A549 (cell line): ENCODE measurements around the gene CSPG4. TPM values are rescaled to one million over a fixed set of nuclear protein-coding genes. Genes with fewer than 3 reads are reported as not detected.

Experiments
- ATAC-seq, 2 experiments: fragments of 200-7000 bp in 1 of 2; fragments of >200 bp in 1 of 2; cut with Nextera tagmentation in 1 of 2; cut with Tn5 transposase in 1 of 2; 3 replicates each; pipeline versions ENCODE4 v1.8.0 to v1.9.1; 2018 to 2020; ENCODE audit warnings: mild to moderate bottlenecking in 1 of 2, moderate library complexity in 1 of 2
- CTCF ChIA-PET: fragments of 300-600 bp; sonication (Branson Sonifier 250); formaldehyde crosslinking; extraction: SDS; loops from one replicate; lab custom pipeline; 2021; ENCODE audit warnings: antibody characterized with exemption, inconsistent platforms; lab: Yijun Ruan, JAX
- POLR2A ChIA-PET: fragments of 350-600 bp; formaldehyde crosslinking; extraction: SDS; loops from one replicate; lab custom pipeline; 2021; ENCODE audit warnings: antibody characterized with exemption, inconsistent platforms; lab: Yijun Ruan, JAX
- DNase-seq, 2 experiments: peaks; one replicate each; pipeline versions ENCODE4 v3.0.0 to v3.0.0-alpha.2; 2011 to 2016; ENCODE audit warnings: low read depth in 1 of 2, low spot score in 1 of 2
- FAIRE-seq: peaks from 2 replicates; lab custom pipeline; 2011; peaks lifted over from hg19 to GRCh38; lab: Jason Lieb, UNC
- H3K27ac ChIP-seq, 2 experiments: fragments of >200 bp; sonication (Bioruptor Twin); formaldehyde crosslinking; 3 replicates each; pipeline ENCODE4 v1.5.1; 2016 to 2017
- H3K4me1 ChIP-seq: fragments of >200 bp; sonication (Bioruptor Twin); formaldehyde crosslinking; 3 replicates; pipeline ENCODE4 v1.6.1; 2016
- H3K4me2 ChIP-seq: fragments of >200 bp; sonication (Bioruptor Twin); formaldehyde crosslinking; 3 replicates; pipeline ENCODE4 v1.6.1; 2016
- H3K4me3 ChIP-seq: fragments of >200 bp; sonication (Bioruptor Twin); formaldehyde crosslinking; 3 replicates; pipeline ENCODE4 v1.5.1; 2016
- H3K9me3 ChIP-seq: fragments of >200 bp; sonication (Bioruptor Twin); formaldehyde crosslinking; 3 replicates; pipeline ENCODE4 v1.6.1; 2016
- CBX2 ChIP-seq: fragments of 200-600 bp; sonication (generic); IDR thresholded peaks from 2 replicates; pipeline ENCODE4 v1.6.1; 2016; ENCODE audit warnings: low read depth, mild to moderate bottlenecking, borderline replicate concordance
- CBX8 ChIP-seq: fragments of 200-600 bp; sonication (generic); IDR thresholded peaks from 2 replicates; pipeline ENCODE4 v1.6.1; 2016
- CEBPB ChIP-seq, 2 experiments: fragments of >200 bp in 1 of 2; sonication (Bioruptor Twin) in 1 of 2; formaldehyde crosslinking in 1 of 2; IDR thresholded peaks; 2 replicates each; pipeline ENCODE4 v1.6.1; 2012 to 2016
- CHD2 ChIP-seq: fragments of 150-350 bp; IDR thresholded peaks from 2 replicates; pipeline ENCODE4 v1.6.1; 2014; ENCODE audit warnings: low read length; ENCODE audit not compliant: partially characterized antibody
- EHMT2 ChIP-seq: fragments of 200-600 bp; sonication (generic); IDR thresholded peaks from 2 replicates; pipeline ENCODE4 v1.6.1; 2016; ENCODE audit warnings: antibody characterized with exemption, low read depth, mild to moderate bottlenecking, moderate library complexity
- EP300 ChIP-seq, 2 experiments: fragments of >200 bp; sonication (Bioruptor Twin); formaldehyde crosslinking; IDR thresholded peaks; 2 replicates in 1 of 2; 3 replicates in 1 of 2; pipeline ENCODE4 v1.6.1; 2016 to 2017
- ESRRA ChIP-seq: fragments of 150-350 bp; IDR thresholded peaks from 2 replicates; pipeline ENCODE4 v1.6.1; 2014; ENCODE audit warnings: mild to moderate bottlenecking, low read length, borderline replicate concordance
- FOSB ChIP-seq: fragments of 250-450 bp; sonication (Bioruptor Pico); IDR thresholded peaks from 2 replicates; pipeline ENCODE4 v1.5.0; 2020; ENCODE audit warnings: mild to moderate bottlenecking, moderate library complexity
- HDAC2 ChIP-seq: fragments of 200-600 bp; sonication (generic); IDR thresholded peaks from 2 replicates; pipeline ENCODE4 v1.6.1; 2016
- HEYL ChIP-seq: fragments of 250-450 bp; sonication (Bioruptor Pico); IDR thresholded peaks from 2 replicates; pipeline ENCODE4 v1.8.0; 2021; ENCODE audit warnings: mild to moderate bottlenecking, moderate library complexity
- HOXA7 ChIP-seq: fragments of 250-450 bp; sonication (Bioruptor Pico); IDR thresholded peaks from 2 replicates; pipeline ENCODE4 v1.5.0; 2020; ENCODE audit warnings: mild to moderate bottlenecking, moderate library complexity
- HOXB13 ChIP-seq: fragments of 250-450 bp; sonication (Bioruptor Pico); IDR thresholded peaks from 2 replicates; pipeline ENCODE4 v1.5.0; 2020; ENCODE audit warnings: low read depth, mild to moderate bottlenecking, moderate library complexity
- JUNB ChIP-seq: fragments of >200 bp; sonication (Bioruptor Twin); formaldehyde crosslinking; IDR thresholded peaks from 2 replicates; pipeline ENCODE4 v1.6.1; 2016
- KDM1A ChIP-seq: fragments of 200-600 bp; sonication (generic); IDR thresholded peaks from 2 replicates; pipeline ENCODE4 v1.6.1; 2016; ENCODE audit warnings: low read depth, mild to moderate bottlenecking
- MAZ ChIP-seq: fragments of 150-350 bp; IDR thresholded peaks from 2 replicates; pipeline ENCODE4 v1.6.1; 2014; ENCODE audit warnings: antibody characterized with exemption, low read depth, low read length, borderline replicate concordance
- MYC ChIP-seq: IDR thresholded peaks from 2 replicates; pipeline ENCODE4 v1.6.1; 2012; ENCODE audit warnings: mild to moderate bottlenecking, inconsistent platforms, low read length, improper control_type of control experiment, borderline replicate concordance
- NR3C1 ChIP-seq: fragments of >200 bp; sonication (Bioruptor Twin); formaldehyde crosslinking; IDR thresholded peaks from 3 replicates; pipeline ENCODE4 v1.6.1; 2017
- PHF8 ChIP-seq: fragments of 200-600 bp; sonication (generic); IDR thresholded peaks from 2 replicates; pipeline ENCODE4 v1.6.1; 2016; ENCODE audit warnings: low read depth, mild to moderate bottlenecking, antibody characterized with exemption, moderate library complexity, borderline replicate concordance
- POLR2A ChIP-seq: IDR thresholded peaks from 2 replicates; pipeline ENCODE4 v1.6.1; 2012; ENCODE audit warnings: mild to moderate bottlenecking, low read length
- RAD21 ChIP-seq, 2 experiments: fragments of >200 bp in 1 of 2; sonication (Bioruptor Twin) in 1 of 2; formaldehyde crosslinking in 1 of 2; IDR thresholded peaks in 1 of 2; conservative IDR thresholded peaks in 1 of 2; 2 replicates in 1 of 2; 3 replicates in 1 of 2; pipeline ENCODE4 v1.6.1; 2012 to 2018; ENCODE audit warnings: inconsistent platforms in 1 of 2
- RCOR1 ChIP-seq: fragments of 150-350 bp; IDR thresholded peaks from 2 replicates; pipeline ENCODE4 v1.6.1; 2014; ENCODE audit warnings: antibody characterized with exemption, low read length, low read depth
- SREBF2 ChIP-seq: fragments of 450-650 bp; IDR thresholded peaks from 2 replicates; pipeline ENCODE4 v1.6.1; 2014; ENCODE audit warnings: mild to moderate bottlenecking, moderate library complexity
- ZNF302 ChIP-seq: fragments of 250-450 bp; sonication (Bioruptor Pico); IDR thresholded peaks from 2 replicates; pipeline ENCODE4 v1.9.0; 2021; ENCODE audit warnings: inconsistent platforms, mild to moderate bottlenecking, moderate library complexity
- WGBS: methylation state at CpG from one replicate; pipeline ENCODE4 v1.1.6; 2017; ENCODE audit errors: missing lambda C conversion rate; 5-methylcytosine and 5-hydroxymethylcytosine counted together
- polyA plus RNA-seq, 4 experiments: library from polyadenylated mRNA; depleted of rRNA in 3 of 4; stranded (reverse); fragments of >200 nt; fragmentation: RNase III in 1 of 4; extraction: RNeasy Plus Mini Kit Qiagen cat#74134 plus additional on column Dnase treatment in 1 of 4; gene quantifications; 2 replicates in 3 of 4; 3 replicates in 1 of 4; pipeline ENCODE4 v1.2.3, GENCODE V29; 2011 to 2017
- TF ChIP-seq, protein P1 (sequence below): fragments of >200 bp; sonication (Bioruptor Twin); formaldehyde crosslinking; IDR thresholded peaks from 3 replicates; pipeline ENCODE4 v1.6.1; 2016
- TF ChIP-seq, protein P2 (sequence below): IDR thresholded peaks from 2 replicates; pipeline ENCODE4 v1.6.1; 2012; ENCODE audit warnings: low read depth, borderline replicate concordance
- TF ChIP-seq, protein P3 (sequence below): fragments of >200 bp; sonication (Bioruptor Twin); formaldehyde crosslinking; IDR thresholded peaks from 3 replicates; pipeline ENCODE4 v1.5.1; 2016
- TF ChIP-seq, protein P4 (sequence below): fragments of 450-650 bp; IDR thresholded peaks from 2 replicates; pipeline ENCODE4 v1.6.1; 2014; ENCODE audit warnings: antibody characterized with exemption
- TF ChIP-seq, protein P5 (sequence below): fragments of 200-600 bp; sonication (generic); IDR thresholded peaks from 2 replicates; pipeline ENCODE4 v1.6.1; 2016; ENCODE audit warnings: antibody characterized with exemption, mild to moderate bottlenecking, moderate library complexity
- TF ChIP-seq, protein P6 (sequence below): IDR thresholded peaks from 2 replicates; pipeline ENCODE4 v1.6.1; 2012

Gene CSPG4
- polyA plus RNA-seq, 2 of the 4 experiments (the other 2 are of a cell fraction) = 0.01 to 0.06 TPM

DNA sequence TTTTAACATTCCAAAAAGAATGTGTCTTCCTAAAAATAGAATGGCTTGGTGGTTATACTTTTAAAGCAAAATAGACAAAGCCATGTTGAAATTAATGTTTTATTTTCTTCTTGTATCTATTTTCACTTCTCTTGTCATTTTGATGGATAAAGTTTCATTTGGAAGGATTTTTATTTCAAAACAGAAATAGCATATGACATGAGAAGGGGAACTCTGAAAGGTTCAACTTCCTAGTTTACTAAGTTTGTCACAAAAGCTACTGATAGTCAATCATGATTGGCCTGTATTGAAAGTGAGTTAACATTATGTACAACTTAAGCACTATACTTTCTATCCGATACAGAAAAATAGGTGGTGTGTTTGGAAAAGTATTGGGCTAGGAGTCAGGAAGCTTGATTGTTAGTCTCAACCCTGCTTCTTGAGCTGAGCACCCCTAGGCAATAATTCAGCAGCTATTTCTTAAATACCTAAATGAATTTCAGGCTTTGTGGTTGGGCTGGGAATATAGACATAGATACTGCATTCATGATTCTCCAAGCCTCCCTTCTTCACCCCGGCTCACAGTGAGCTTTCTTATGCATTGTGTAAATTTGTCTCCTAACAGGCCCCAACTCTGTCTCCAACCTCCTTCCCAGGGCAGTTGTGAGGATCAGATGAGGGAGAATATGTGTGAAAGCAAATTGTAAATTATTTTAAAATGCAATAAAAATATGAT lies 46.9 kb upstream of the CSPG4 start (continued):
- TF ChIP-seq, protein P1, sequence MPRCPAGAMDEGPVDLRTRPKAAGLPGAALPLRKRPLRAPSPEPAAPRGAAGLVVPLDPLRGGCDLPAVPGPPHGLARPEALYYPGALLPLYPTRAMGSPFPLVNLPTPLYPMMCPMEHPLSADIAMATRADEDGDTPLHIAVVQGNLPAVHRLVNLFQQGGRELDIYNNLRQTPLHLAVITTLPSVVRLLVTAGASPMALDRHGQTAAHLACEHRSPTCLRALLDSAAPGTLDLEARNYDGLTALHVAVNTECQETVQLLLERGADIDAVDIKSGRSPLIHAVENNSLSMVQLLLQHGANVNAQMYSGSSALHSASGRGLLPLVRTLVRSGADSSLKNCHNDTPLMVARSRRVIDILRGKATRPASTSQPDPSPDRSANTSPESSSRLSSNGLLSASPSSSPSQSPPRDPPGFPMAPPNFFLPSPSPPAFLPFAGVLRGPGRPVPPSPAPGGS = no peak

DNA sequence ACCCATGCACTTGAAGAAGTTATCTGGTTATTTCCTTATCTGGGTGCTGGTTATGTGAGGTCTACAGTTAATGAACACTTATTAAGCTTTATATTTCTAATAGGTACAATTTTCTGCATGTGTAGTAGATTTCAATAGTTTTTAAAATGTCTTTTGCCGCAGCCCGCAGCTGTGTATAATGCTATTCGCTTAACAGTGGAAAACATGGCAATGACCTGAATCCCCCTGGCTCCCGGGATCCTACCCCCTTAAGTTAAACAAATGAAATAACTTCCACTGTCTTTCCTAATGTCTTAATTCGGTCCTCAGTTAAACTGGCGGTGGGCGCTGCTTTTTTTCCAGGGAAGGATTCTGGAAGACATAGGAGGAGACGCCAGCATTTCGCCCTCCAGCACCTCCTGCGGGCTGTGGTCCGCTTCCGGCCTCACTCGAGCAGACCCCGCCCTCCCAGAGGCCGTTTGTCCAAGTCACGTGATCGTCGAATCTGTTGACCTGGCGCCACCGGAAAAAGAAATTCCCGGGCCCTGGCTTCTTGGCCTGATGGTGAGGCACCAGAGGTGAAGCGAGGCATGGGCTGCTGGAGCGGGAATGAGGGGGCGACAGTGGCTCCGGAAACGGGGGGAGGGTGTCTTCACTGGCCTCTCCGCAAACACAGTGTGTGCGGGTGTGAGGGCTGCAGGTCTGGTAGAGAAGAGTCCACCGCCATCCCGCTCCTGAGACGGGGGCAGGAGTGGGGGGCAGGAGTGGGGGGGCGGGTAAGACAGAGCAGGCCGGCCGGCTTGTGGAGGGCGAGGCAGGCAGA lies 45.6 kb upstream of the CSPG4 start:
- CTCF ChIA-PET = interaction anchor here (0.6 to 3.4 kb wide), 11 partner anchors 12 to 381 kb away, joined by 3 to 15 read pairs (median 4); no protein-coding TSS in a partner anchor
- POLR2A ChIA-PET = interaction anchor here (0.7 to 1.4 kb wide), 3 partner anchors 20 to 508 kb away, joined by 3 to 6 read pairs (median 5); no protein-coding TSS in a partner anchor
- TF ChIP-seq MYC (0 out of 2 replicates have a peak, but pooled peaks have one; percentile 18), FOSB (CRISPR knock-in tag) (no peak), NR3C1 (no peak), SREBF2 (no peak), HEYL (CRISPR knock-in tag) (no peak), JUNB (no peak), RCOR1 (no peak), RAD21 (conservative IDR thresholded peaks at IDR 0.05 in 1 of 2, IDR thresholded peaks at IDR 0.05 in 1 of 2) (0 out of 5 replicates have a peak, but pooled peaks of 1 of the 2 experiments have one; percentile 10), ESRRA (no peak), ZNF302 (CRISPR knock-in tag) (no peak), CBX8 (no peak), CHD2 (no peak), HDAC2 (0 out of 2 replicates have a peak, but pooled peaks have one; percentile 16), POLR2A (peak; percentile 71), CEBPB (IDR thresholded peaks at IDR 0.05) (no peak), PHF8 (peak; percentile 81), EP300 (IDR thresholded peaks at IDR 0.05) (no peak), CBX2 (no peak), HOXB13 (CRISPR knock-in tag) (0 out of 2 replicates have a peak, but pooled peaks have one; percentile 11), EHMT2 (no peak), KDM1A (no peak), MAZ (no peak), HOXA7 (CRISPR knock-in tag) (no peak)
- TF ChIP-seq, protein P2, sequence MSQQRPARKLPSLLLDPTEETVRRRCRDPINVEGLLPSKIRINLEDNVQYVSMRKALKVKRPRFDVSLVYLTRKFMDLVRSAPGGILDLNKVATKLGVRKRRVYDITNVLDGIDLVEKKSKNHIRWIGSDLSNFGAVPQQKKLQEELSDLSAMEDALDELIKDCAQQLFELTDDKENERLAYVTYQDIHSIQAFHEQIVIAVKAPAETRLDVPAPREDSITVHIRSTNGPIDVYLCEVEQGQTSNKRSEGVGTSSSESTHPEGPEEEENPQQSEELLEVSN = peak; percentile 92
- TF ChIP-seq, protein P3, sequence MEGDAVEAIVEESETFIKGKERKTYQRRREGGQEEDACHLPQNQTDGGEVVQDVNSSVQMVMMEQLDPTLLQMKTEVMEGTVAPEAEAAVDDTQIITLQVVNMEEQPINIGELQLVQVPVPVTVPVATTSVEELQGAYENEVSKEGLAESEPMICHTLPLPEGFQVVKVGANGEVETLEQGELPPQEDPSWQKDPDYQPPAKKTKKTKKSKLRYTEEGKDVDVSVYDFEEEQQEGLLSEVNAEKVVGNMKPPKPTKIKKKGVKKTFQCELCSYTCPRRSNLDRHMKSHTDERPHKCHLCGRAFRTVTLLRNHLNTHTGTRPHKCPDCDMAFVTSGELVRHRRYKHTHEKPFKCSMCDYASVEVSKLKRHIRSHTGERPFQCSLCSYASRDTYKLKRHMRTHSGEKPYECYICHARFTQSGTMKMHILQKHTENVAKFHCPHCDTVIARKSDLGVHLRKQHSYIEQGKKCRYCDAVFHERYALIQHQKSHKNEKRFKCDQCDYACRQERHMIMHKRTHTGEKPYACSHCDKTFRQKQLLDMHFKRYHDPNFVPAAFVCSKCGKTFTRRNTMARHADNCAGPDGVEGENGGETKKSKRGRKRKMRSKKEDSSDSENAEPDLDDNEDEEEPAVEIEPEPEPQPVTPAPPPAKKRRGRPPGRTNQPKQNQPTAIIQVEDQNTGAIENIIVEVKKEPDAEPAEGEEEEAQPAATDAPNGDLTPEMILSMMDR = peak; percentile 37; the same call in 2 of the 3 replicates
- TF ChIP-seq, protein P4, sequence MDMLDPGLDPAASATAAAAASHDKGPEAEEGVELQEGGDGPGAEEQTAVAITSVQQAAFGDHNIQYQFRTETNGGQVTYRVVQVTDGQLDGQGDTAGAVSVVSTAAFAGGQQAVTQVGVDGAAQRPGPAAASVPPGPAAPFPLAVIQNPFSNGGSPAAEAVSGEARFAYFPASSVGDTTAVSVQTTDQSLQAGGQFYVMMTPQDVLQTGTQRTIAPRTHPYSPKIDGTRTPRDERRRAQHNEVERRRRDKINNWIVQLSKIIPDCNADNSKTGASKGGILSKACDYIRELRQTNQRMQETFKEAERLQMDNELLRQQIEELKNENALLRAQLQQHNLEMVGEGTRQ = peak; percentile 94
- TF ChIP-seq, protein P5, sequence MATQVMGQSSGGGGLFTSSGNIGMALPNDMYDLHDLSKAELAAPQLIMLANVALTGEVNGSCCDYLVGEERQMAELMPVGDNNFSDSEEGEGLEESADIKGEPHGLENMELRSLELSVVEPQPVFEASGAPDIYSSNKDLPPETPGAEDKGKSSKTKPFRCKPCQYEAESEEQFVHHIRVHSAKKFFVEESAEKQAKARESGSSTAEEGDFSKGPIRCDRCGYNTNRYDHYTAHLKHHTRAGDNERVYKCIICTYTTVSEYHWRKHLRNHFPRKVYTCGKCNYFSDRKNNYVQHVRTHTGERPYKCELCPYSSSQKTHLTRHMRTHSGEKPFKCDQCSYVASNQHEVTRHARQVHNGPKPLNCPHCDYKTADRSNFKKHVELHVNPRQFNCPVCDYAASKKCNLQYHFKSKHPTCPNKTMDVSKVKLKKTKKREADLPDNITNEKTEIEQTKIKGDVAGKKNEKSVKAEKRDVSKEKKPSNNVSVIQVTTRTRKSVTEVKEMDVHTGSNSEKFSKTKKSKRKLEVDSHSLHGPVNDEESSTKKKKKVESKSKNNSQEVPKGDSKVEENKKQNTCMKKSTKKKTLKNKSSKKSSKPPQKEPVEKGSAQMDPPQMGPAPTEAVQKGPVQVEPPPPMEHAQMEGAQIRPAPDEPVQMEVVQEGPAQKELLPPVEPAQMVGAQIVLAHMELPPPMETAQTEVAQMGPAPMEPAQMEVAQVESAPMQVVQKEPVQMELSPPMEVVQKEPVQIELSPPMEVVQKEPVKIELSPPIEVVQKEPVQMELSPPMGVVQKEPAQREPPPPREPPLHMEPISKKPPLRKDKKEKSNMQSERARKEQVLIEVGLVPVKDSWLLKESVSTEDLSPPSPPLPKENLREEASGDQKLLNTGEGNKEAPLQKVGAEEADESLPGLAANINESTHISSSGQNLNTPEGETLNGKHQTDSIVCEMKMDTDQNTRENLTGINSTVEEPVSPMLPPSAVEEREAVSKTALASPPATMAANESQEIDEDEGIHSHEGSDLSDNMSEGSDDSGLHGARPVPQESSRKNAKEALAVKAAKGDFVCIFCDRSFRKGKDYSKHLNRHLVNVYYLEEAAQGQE = no peak
- TF ChIP-seq, protein P6, sequence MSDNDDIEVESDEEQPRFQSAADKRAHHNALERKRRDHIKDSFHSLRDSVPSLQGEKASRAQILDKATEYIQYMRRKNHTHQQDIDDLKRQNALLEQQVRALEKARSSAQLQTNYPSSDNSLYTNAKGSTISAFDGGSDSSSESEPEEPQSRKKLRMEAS = peak; percentile 91

More for the DNA sequence above, 45.6 kb upstream of the CSPG4 start:
- FAIRE-seq = no peak
- 3% methylated on average over 32 of the region's 35 CpGs for WGBS
- H3K9me3 ChIP-seq = no peaks in the 10 kb centered on the region
- peak; percentile 96 to 99 for ATAC-seq
- peaks cover 7% of the 10 kb centered on the region; the same call in 2 of the 3 replicates for H3K4me1 ChIP-seq
- H3K4me2 ChIP-seq = peak overlapping the region; percentile 91
- peak overlapping the region; percentile 56 for H3K4me3 ChIP-seq
- peak; percentile 94 to 98 for DNase-seq
- peak overlapping the region; percentile 86 to 87 for H3K27ac ChIP-seq
